Heart left ventricle (tissue), 16 donors: ENCODE data around the gene RNF180. TPM values are rescaled to one million over a fixed set of nuclear protein-coding genes. Genes with fewer than 3 reads are reported as not detected.

Source experiments
- ATAC-seq, 4 donors: fragments of 200-7000 bp; cut with Tn5 transposase; one replicate each; pipeline ENCODE4 v1.9.1; 2020 to 2022; ENCODE audit warnings: moderate library complexity in 4 of 4, mild to moderate bottlenecking in 3 of 4, moderate number of reproducible peaks in 1 of 4
- DNase-seq, 5 donors: peaks; one replicate each; pipeline ENCODE4 v3.0.0-alpha.2; 2020
- H3K27ac ChIP-seq, 12 donors: fragments of 200-600 bp; sonication (generic) in 4 of 12; one replicate each; pipeline versions ENCODE4 v1.5.0 to v1.8.0; 2016 to 2022; ENCODE audit warnings: mild to moderate bottlenecking in 2 of 12
- H3K27me3 ChIP-seq, 9 donors: fragments of 200-600 bp; sonication (generic) in 2 of 9; one replicate each; pipeline versions ENCODE4 v1.5.1 to v1.8.0; 2016 to 2022; ENCODE audit warnings: mild to moderate bottlenecking in 3 of 9
- H3K36me3 ChIP-seq, 9 donors: fragments of 200-600 bp; sonication (generic) in 2 of 9; one replicate each; pipeline versions ENCODE4 v1.5.0 to v1.8.0; 2018 to 2022; ENCODE audit warnings: mild to moderate bottlenecking in 2 of 9
- H3K4me1 ChIP-seq, 12 donors: fragments of 200-600 bp; sonication (generic) in 4 of 12; one replicate each; pipeline versions ENCODE4 v1.5.0 to v1.8.0; 2016 to 2022; ENCODE audit warnings: mild to moderate bottlenecking in 3 of 12
- H3K4me3 ChIP-seq, 12 donors: fragments of 200-600 bp; sonication (generic) in 4 of 12; one replicate each; pipeline versions ENCODE4 v1.5.0 to v1.8.0; 2017 to 2022; ENCODE audit warnings: mild to moderate bottlenecking in 9 of 12, moderate library complexity in 4 of 12
- H3K9me3 ChIP-seq, 12 donors: fragments of 200-600 bp; sonication (generic) in 4 of 12; one replicate each; pipeline versions ENCODE4 v1.5.0 to v1.8.0; 2016 to 2022; ENCODE audit warnings: mild to moderate bottlenecking in 1 of 12
- CTCF ChIP-seq, 12 donors: fragments of 200-600 bp; sonication (generic) in 4 of 12; IDR thresholded peaks; one replicate each; pipeline versions ENCODE4 v1.5.0 to v1.8.0; 2018 to 2022; ENCODE audit warnings: antibody characterized with exemption in 12 of 12, mild to moderate bottlenecking in 5 of 12
- POLR2A ChIP-seq, 2 donors: fragments of 450-650 bp; IDR thresholded peaks; one replicate each; pipeline ENCODE4 v1.6.1; 2017; ENCODE audit warnings: antibody characterized with exemption in 2 of 2, mild to moderate bottlenecking in 2 of 2, moderate library complexity in 2 of 2
- WGBS, 4 donors: extraction: QIAGEN DNeasy Blood & Tissue Kit in 2 of 4; methylation state at CpG; one replicate each; pipeline versions ENCODE4 v1.1.5 to v1.1.7; 2013 to 2018; 5-methylcytosine and 5-hydroxymethylcytosine counted together
- intact Hi-C, 10 donors: fragments of 100-400 bp; cut with DNase I; formaldehyde crosslinking; loops; one replicate each; pipeline versions ENCODE4 v1.11.1 to v1.14.2; 2022
- polyA plus RNA-seq, 2 donors: library from polyadenylated mRNA; stranded (reverse); fragments of 200-250 nt; gene quantifications; one replicate each; pipeline ENCODE4 v1.2.3, GENCODE V29; 2013
- total RNA-seq, 9 donors: library from RNA; depleted of rRNA in 2 of 9; stranded (reverse); fragments of >200 nt in 2 of 9; fragmentation: NEBNext Ultra II Directional in 3 of 9; extraction: Animal tissue kit (Norgen Biotek cat#: 25700) in 3 of 9; gene quantifications; one replicate each; pipeline versions ENCODE4 v1.1.0 to v1.2.4, GENCODE V29; 2016 to 2023
- donor health status: ischemic (EF 13 %, LVEDD 7.1; RV severe dilation, severe dysfunction).
- donor health status: healthy with polysubstance abuse.
- donor health status: DM: no; HTN: yes; CAD: no.
- donor health status: DM: no; HTN: no; CAD: no.
- donor health status: ischemic (EF 25% LVEDD 6.9; RV normal size, moderate dysfunction).
- donor health status: ischemic (EF 25% LVEDD 5.7; RV mildly dilated, moderate dysfunction).
- donor health status: healthy.
- donor health status: DM: yes; HTN: yes; CAD: no.
- donor health status: ischemic (EF 35%, LVEDD 5.7; RV mildly dilated, moderate dysfunction).
- donor health status: nonischemic (EF 11% LVEDD 7.7; RV severe dilation, severe dysfunction).
- donor health status: DM: yes; HTN: yes; CAD: no.
- donor health status: PGD.
- donor health status: ischemic (EF 29% LVEDD 5.4; RV normal size, mild dysfunction).
- donor health status: nonischemic (EF 23%, LVEDD 6.1; RV moderate dilation, normal function).

The RNF180 gene
- total and polyA plus RNA-seq, 11 donors, result 2.1 to 20.4 (median 12.9) TPM

GRCh38 chr5:64333886-64334285 is 168.2 kb downstream of the RNF180 start:
- Histone ChIP-seq H3K4me1 (peaks cover 0 to 24% (median 5%) of the 10 kb centered on the region in 12 donors), H3K9me3 (no peaks in the 10 kb centered on the region), H3K36me3 (peaks cover 0 to 30% (median 0%) of the 10 kb centered on the region in 9 donors), H3K4me3 (no peak overlapping the region), H3K27me3 (no peaks in the 10 kb centered on the region), H3K27ac (no peak overlapping the region)
- TF ChIP-seq POLR2A (IDR thresholded peaks at IDR 0.05) (no peak), CTCF (IDR thresholded peaks at IDR 0.05) (no peak)
- 70 to 97% (median 92%) methylated on average over 2 of the region's 2 CpGs for WGBS, 4 donors
- ATAC-seq (no peak), DNase-seq (no peak)
- intact Hi-C loops, result no loop called here

GRCh38 chr5:64339769-64340168 is 174.1 kb downstream of the RNF180 start:
- no peak overlapping the region for H3K4me3 ChIP-seq
- WGBS, 4 donors, result 67 to 83% (median 81%) methylated on average over 1 of the region's 1 CpG
- no peaks in the 10 kb centered on the region for H3K36me3 ChIP-seq
- TF ChIP-seq CTCF (IDR thresholded peaks at IDR 0.05) (no peak), POLR2A (IDR thresholded peaks at IDR 0.05) (no peak)
- no peak overlapping the region for H3K27ac ChIP-seq
- H3K4me1 ChIP-seq, result no peaks in the 10 kb centered on the region
- ATAC-seq (no peak), DNase-seq (no peak)
- no peaks in the 10 kb centered on the region for H3K27me3 ChIP-seq
- peaks cover 0 to 24% (median 5%) of the 10 kb centered on the region in 12 donors for H3K9me3 ChIP-seq
- intact Hi-C loops, result loop anchor here in 1 of 10 donors (10.0 kb wide), 1 partner anchor 275 kb away; no protein-coding TSS in a partner anchor

- peaks cover 0 to 24% (median 5%) of the 10 kb centered on the region in 12 donors for H3K9me3 ChIP-seq
- DNase-seq, result no peak
- no peak overlapping the region for H3K4me3 ChIP-seq
- TF ChIP-seq CTCF (IDR thresholded peaks at IDR 0.05) (no peak), POLR2A (IDR thresholded peaks at IDR 0.05) (no peak)
- WGBS, 4 donors, result 77 to 89% (median 83%) methylated on average over 1 of the region's 1 CpG
- no peaks in the 10 kb centered on the region for H3K4me1 ChIP-seq
- intact Hi-C loops, result loop anchor here in 1 of 10 donors (10.0 kb wide), 1 partner anchor 275 kb away; no protein-coding TSS in a partner anchor
- H3K36me3 ChIP-seq, result no peaks in the 10 kb centered on the region
- H3K27me3 ChIP-seq, result no peaks in the 10 kb centered on the region
- ATAC-seq, result no peak
- no peak overlapping the region for H3K27ac ChIP-seq
Observed at GRCh38 chr5:64340293-64340692, 174.7 kb downstream of the RNF180 start.

GRCh38 chr5:64341340-64341739 is 175.7 kb downstream of the RNF180 start:
- WGBS, 4 donors, result 81 to 100% (median 93%) methylated on average over 1 of the region's 1 CpG
- peaks cover 0 to 24% (median 5%) of the 10 kb centered on the region in 12 donors for H3K9me3 ChIP-seq
- H3K27ac ChIP-seq, result no peak overlapping the region
- H3K27me3 ChIP-seq, result no peaks in the 10 kb centered on the region
- no peak overlapping the region for H3K4me3 ChIP-seq
- ATAC-seq (no peak), DNase-seq (no peak)
- H3K36me3 ChIP-seq, result no peaks in the 10 kb centered on the region
- H3K4me1 ChIP-seq, result peaks cover 0 to 5% (median 0%) of the 10 kb centered on the region in 12 donors
- TF ChIP-seq CTCF (IDR thresholded peaks at IDR 0.05) (no peak), POLR2A (IDR thresholded peaks at IDR 0.05) (no peak)
- intact Hi-C loops, result loop anchor here in 1 of 10 donors (10.0 kb wide), 1 partner anchor 273 kb away; no protein-coding TSS in a partner anchor
